ENCODE results near the gene SPRR2D.
"Not testable (repeated sequence)": the region's sequence is repeated elsewhere in the genome, so short reads cannot be mapped to it uniquely, and the experiment has no call there.

SPRR2D gene

DNA sequence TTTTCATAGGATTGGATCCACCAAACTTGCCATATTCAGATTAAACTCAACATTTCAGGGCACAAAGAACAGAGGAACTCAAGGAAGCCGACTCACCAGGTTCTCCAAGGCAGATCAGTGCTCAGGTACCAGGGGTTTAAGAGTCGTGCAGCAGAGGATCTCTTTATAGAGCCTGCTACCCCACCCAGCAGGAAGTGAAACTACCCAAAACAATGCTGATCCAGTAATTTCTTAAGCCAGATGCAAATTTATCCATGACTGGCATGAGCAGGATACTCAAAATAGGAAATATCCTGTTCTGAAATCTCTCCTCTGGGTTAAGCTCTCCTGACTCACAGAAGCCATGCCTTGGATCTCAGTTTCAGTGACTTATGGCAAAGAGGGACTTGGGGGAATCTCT lies 16.5 kb upstream of the SPRR2D start, which contains the start of gene SPRR2A:
Gene SPRR2A, minus strand, starts transcription at position 138 of the 400 bp plus-strand sequence. CDS start 777 bp downstream, outside the sequence.
- Histone ChIP-seq H2AFZ (no peak within 1 kb of the TSS), H3K79me2 (no peaks in the 10 kb centered on the region), H3K27ac (no peak within 1 kb of the TSS), H3K4me3 (ENCODE audit: low read depth, low read length) (no peak within 1 kb of the TSS), H3K9me3 (ENCODE audit: control insufficient read depth, low read length) (no peaks in the 10 kb centered on the region), H3K4me1 (no peaks in the 10 kb centered on the region), H3K36me3 (ENCODE audit: control insufficient read depth, insufficient read depth, low read length) (no peaks in the 10 kb centered on the region), H3K4me2 (ENCODE audit: low read length) (no peak within 1 kb of the TSS), H3K27me3 (ENCODE audit: control insufficient read depth, insufficient read depth, low read length) (no peaks in the 10 kb centered on the region), H3K9ac (no peak within 1 kb of the TSS)
- TF ChIP-seq, protein P1, sequence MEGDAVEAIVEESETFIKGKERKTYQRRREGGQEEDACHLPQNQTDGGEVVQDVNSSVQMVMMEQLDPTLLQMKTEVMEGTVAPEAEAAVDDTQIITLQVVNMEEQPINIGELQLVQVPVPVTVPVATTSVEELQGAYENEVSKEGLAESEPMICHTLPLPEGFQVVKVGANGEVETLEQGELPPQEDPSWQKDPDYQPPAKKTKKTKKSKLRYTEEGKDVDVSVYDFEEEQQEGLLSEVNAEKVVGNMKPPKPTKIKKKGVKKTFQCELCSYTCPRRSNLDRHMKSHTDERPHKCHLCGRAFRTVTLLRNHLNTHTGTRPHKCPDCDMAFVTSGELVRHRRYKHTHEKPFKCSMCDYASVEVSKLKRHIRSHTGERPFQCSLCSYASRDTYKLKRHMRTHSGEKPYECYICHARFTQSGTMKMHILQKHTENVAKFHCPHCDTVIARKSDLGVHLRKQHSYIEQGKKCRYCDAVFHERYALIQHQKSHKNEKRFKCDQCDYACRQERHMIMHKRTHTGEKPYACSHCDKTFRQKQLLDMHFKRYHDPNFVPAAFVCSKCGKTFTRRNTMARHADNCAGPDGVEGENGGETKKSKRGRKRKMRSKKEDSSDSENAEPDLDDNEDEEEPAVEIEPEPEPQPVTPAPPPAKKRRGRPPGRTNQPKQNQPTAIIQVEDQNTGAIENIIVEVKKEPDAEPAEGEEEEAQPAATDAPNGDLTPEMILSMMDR (IDR thresholded peaks at IDR 0.05), result no peak

DNA sequence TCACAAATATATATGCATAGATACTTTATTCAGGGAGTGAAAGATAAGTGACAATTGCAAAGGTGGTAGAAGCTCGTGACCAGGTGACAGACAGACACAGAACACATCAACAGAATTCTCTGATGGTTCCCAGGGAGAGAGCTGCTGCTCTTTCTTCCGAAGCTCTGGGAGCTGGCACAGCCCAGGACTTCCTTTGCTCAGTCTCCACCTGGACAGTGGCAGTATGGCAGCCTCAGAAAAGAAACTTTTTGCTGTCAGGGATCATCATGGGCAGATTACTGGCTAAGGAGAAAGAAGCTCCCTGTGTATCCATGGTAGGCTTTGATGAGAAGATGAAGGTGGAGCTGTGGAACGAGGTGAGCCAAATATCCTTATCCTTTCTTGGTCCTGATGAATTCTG lies 15.2 kb upstream of the SPRR2D start:
- not testable (repeated sequence) for H3K79me2 ChIP-seq; H2AFZ ChIP-seq; H3K9me3 ChIP-seq (ENCODE audit: control insufficient read depth, low read length); H3K36me3 ChIP-seq (ENCODE audit: control insufficient read depth, insufficient read depth, low read length); H3K9ac ChIP-seq; H3K27ac ChIP-seq; H3K27me3 ChIP-seq (ENCODE audit: control insufficient read depth, insufficient read depth, low read length); H3K4me2 ChIP-seq (ENCODE audit: low read length); H3K4me3 ChIP-seq (ENCODE audit: low read depth, low read length); H3K4me1 ChIP-seq

DNA sequence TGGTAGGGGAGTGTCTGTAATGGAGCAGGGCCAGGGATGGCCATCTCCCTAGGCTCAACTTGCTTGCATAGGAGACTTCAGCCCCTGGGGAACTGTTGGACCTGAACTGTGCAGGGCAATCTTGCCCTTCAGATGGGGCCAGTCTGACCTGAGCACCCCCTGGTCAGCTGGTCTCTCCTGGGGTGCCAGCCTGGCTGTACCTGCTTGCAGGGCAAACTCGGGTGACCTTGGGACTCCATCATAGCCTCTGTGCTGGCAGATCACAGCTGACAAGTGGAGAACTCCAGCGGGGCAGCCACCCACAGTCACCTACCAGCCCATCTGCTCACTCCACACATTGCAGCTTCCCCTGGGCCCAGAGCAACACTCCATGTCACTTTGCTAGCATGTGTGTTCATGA lies 8.3 kb upstream of the SPRR2D start:
- Histone ChIP-seq H2AFZ (no peak overlapping the region), H3K27ac (no peak overlapping the region), H3K4me2 (ENCODE audit: low read length) (no peak overlapping the region), H3K4me3 (ENCODE audit: low read depth, low read length) (no peak overlapping the region), H3K36me3 (ENCODE audit: control insufficient read depth, insufficient read depth, low read length) (no peaks in the 10 kb centered on the region), H3K9ac (no peak overlapping the region), H3K27me3 (ENCODE audit: control insufficient read depth, insufficient read depth, low read length) (no peaks in the 10 kb centered on the region), H3K4me1 (no peaks in the 10 kb centered on the region), H3K79me2 (no peaks in the 10 kb centered on the region), H3K9me3 (ENCODE audit: control insufficient read depth, low read length) (no peaks in the 10 kb centered on the region)
- TF ChIP-seq, protein P1 (IDR thresholded peaks at IDR 0.05), result no peak

DNA sequence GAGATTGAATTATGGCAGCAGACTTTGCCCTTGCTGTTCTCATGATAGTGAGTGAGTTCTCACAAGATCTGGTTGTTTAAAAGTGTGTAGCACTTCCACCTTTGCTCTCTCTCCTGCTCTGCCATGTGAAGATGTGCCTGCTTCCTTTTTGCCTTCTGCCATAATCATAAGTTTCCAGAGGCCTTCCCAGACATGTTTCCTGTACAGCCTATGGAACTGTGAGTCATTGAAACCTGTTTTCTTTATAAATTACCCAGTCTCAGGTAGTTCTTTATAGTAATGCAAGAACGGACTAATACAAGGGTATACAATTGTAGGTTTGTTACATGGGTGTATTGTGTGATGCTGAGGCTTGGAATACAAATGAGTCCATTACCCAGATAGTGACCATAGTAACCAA lies 5.7 kb downstream of the SPRR2D start:
- Histone ChIP-seq H3K27me3 (ENCODE audit: control insufficient read depth, insufficient read depth, low read length) (no peaks in the 10 kb centered on the region), H2AFZ (no peak overlapping the region), H3K79me2 (no peaks in the 10 kb centered on the region), H3K4me2 (ENCODE audit: low read length) (no peak overlapping the region), H3K27ac (no peak overlapping the region), H3K4me3 (ENCODE audit: low read depth, low read length) (no peak overlapping the region), H3K9ac (no peak overlapping the region), H3K9me3 (ENCODE audit: control insufficient read depth, low read length) (no peaks in the 10 kb centered on the region), H3K4me1 (no peaks in the 10 kb centered on the region), H3K36me3 (ENCODE audit: control insufficient read depth, insufficient read depth, low read length) (no peaks in the 10 kb centered on the region)
- TF ChIP-seq, protein P1 (IDR thresholded peaks at IDR 0.05), result no peak

DNA sequence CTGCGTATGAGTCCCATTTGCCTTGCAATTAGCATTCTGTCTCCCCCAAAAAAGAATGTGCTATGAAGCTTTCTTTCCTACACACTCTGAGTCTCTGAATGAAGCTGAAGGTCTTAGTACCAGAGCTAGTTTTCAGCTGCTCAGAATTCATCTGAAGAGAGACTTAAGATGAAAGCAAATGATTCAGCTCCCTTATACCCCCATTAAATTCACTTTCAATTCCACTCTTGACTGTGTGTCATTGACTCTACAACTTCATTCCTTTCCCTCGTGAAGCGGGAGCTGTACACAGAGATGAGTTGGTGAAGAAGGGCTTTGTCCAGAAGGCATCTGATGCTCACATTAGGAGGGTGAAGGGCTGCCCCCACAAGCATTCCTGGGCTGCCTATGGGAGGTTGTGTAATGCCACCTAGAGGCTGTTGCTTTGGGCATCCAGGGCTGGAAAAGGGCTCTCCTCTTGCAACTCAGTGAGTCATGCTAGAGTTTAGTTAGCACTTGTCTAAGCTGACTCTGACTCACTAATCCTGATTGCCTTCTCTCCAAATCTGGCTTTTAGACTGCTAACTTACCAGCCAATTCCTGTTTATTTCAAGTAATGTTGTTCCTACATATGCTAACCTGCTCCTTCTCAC lies 8.1 kb downstream of the SPRR2D start:
- no peaks in the 10 kb centered on the region for H3K79me2 ChIP-seq

More for the DNA sequence above, 8.1 kb downstream of the SPRR2D start:
- Histone ChIP-seq H3K4me2 (ENCODE audit: low read length) (no peak overlapping the region), H3K36me3 (ENCODE audit: control insufficient read depth, insufficient read depth, low read length) (no peaks in the 10 kb centered on the region), H3K27ac (no peak overlapping the region), H3K27me3 (ENCODE audit: control insufficient read depth, insufficient read depth, low read length) (no peaks in the 10 kb centered on the region), H3K4me3 (ENCODE audit: low read depth, low read length) (no peak overlapping the region), H3K4me1 (no peaks in the 10 kb centered on the region), H3K9me3 (ENCODE audit: control insufficient read depth, low read length) (no peaks in the 10 kb centered on the region), H3K9ac (no peak overlapping the region), H2AFZ (no peak overlapping the region)
- TF ChIP-seq, protein P1 (IDR thresholded peaks at IDR 0.05), result no peak
